Activated B cell treated with CpG ODN at 0.5 μM for 24 hours (primary cell): ENCODE measurements around the gene MOB3A. TPM values are rescaled to one million over a fixed set of nuclear protein-coding genes. Genes with fewer than 3 reads are reported as not detected.
A peak's percentile ranks its signal among the peaks of the same experiment; 100 is the strongest.

Experiments
- ATAC-seq: fragments of 200-7000 bp; cut with Tn5 transposase; one replicate; pipeline ENCODE4 v1.10.0; 2021; ENCODE audit warnings: low read depth, mild to moderate bottlenecking, moderate library complexity
- CTCF ChIA-PET: fragments of 350-600 bp; sonication (Branson Sonifier 250); formaldehyde crosslinking; loops from one replicate; lab custom pipeline; 2021; ENCODE audit warnings: antibody characterized with exemption; lab: Charles Lee
- POLR2A ChIA-PET: fragments of 350-600 bp; sonication (Branson Sonifier 250); formaldehyde crosslinking; loops from one replicate; lab custom pipeline; 2021; ENCODE audit warnings: antibody characterized with exemption; lab: Charles Lee
- DNase-seq: peaks from one replicate; pipeline ENCODE4 v3.0.0; 2022
- H3K27ac Mint-ChIP-seq: one replicate; pipeline ENCODE4 v1.8.0; 2020; ENCODE audit warnings: mixed read lengths
- H3K27me3 Mint-ChIP-seq: one replicate; pipeline ENCODE4 v1.8.0; 2021; ENCODE audit warnings: mixed read lengths
- H3K36me3 Mint-ChIP-seq: one replicate; pipeline ENCODE4 v1.8.0; 2021; ENCODE audit warnings: low read depth, mixed read lengths
- H3K4me1 Mint-ChIP-seq: one replicate; pipeline ENCODE4 v1.8.0; 2021; ENCODE audit warnings: mixed read lengths
- H3K4me3 Mint-ChIP-seq: one replicate; pipeline ENCODE4 v1.8.0; 2020; ENCODE audit warnings: mild to moderate bottlenecking, mixed read lengths
- H3K9me3 Mint-ChIP-seq: one replicate; pipeline ENCODE4 v1.8.0; 2020; ENCODE audit warnings: mixed read lengths
- intact Hi-C: fragments of 100-400 bp; cut with micrococcal nuclease; formaldehyde crosslinking; loops from one replicate; pipeline ENCODE4 v1.15.1; 2024
- total RNA-seq: library from RNA; stranded (reverse); gene quantifications from 2 replicates; pipeline ENCODE4 v1.2.3, GENCODE V29; 2022
- TF ChIP-seq, protein P1 (sequence below): fragments of 200-600 bp; IDR thresholded peaks from one replicate; pipeline ENCODE4 v1.8.0; 2022; ENCODE audit warnings: antibody characterized with exemption, mild to moderate bottlenecking

The MOB3A gene
- total RNA-seq, 1 donor from 2014 or later, result 189 TPM

DNA sequence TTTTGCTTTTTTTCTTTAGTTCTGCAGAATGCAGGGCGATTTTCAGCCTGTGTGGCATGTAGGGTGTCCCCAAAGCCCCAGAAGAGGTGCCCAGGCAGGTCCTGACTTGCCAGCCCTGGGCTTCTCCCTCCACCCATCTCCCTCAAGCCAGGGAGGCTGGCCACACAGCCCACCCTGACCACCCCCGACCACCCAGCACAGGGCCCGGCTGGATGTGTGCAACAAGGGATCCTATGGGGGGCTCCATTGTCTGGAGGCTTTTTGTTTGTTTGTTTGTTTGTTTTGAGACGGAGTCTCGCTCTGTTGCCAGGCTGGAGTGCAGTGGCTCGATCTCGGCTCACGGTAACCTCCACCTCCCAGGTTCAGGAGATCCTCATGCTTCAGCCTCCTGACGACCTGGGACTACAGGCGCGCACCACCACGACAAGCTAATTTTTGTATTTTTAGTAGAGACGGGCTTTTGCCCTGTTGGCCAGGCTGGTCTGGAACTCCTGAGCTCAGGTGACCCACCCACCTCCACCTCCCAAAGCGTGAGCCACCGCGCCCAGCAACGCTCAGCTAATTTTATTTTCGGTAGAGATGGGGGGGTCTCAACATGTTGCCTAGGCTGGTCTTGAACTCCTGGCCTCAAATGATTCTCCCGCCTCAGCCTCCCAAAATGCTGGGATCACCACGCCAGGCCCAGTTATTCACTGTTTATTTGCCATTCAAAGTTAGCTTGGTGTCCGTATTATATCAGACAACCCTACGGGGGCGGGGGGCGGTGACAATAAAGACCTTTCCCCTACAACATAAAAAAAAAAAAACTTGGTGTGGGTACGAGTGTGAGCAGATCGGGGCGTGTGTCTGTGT lies 37.3 kb downstream of the MOB3A start:
- no peak overlapping the region for H3K27ac Mint-ChIP-seq
- no peaks in the 10 kb centered on the region for H3K9me3 Mint-ChIP-seq
- H3K27me3 Mint-ChIP-seq, result no peaks in the 10 kb centered on the region
- intact Hi-C loops, result no loop called here
- ChIA-PET CTCF (interaction anchor here (1.2 kb wide), 2 partner anchors 11 to 38 kb away, joined by 3 read pairs; no protein-coding TSS in a partner anchor), POLR2A (interaction anchor here (0.7 to 59.1 kb wide), 3 partner anchors 21 to 842 kb away, joined by 3 to 2723 read pairs (median 490); partner anchors contain the start of genes IZUMO4, MOB3A and ZNF57)
- peaks cover 69% of the 10 kb centered on the region for H3K4me1 Mint-ChIP-seq
- peak overlapping the region; percentile 32 for H3K4me3 Mint-ChIP-seq
- DNase-seq, result no peak
- no peak for ATAC-seq
- H3K36me3 Mint-ChIP-seq, result no peaks in the 10 kb centered on the region
- TF ChIP-seq, protein P1, sequence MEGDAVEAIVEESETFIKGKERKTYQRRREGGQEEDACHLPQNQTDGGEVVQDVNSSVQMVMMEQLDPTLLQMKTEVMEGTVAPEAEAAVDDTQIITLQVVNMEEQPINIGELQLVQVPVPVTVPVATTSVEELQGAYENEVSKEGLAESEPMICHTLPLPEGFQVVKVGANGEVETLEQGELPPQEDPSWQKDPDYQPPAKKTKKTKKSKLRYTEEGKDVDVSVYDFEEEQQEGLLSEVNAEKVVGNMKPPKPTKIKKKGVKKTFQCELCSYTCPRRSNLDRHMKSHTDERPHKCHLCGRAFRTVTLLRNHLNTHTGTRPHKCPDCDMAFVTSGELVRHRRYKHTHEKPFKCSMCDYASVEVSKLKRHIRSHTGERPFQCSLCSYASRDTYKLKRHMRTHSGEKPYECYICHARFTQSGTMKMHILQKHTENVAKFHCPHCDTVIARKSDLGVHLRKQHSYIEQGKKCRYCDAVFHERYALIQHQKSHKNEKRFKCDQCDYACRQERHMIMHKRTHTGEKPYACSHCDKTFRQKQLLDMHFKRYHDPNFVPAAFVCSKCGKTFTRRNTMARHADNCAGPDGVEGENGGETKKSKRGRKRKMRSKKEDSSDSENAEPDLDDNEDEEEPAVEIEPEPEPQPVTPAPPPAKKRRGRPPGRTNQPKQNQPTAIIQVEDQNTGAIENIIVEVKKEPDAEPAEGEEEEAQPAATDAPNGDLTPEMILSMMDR, result no peak

DNA sequence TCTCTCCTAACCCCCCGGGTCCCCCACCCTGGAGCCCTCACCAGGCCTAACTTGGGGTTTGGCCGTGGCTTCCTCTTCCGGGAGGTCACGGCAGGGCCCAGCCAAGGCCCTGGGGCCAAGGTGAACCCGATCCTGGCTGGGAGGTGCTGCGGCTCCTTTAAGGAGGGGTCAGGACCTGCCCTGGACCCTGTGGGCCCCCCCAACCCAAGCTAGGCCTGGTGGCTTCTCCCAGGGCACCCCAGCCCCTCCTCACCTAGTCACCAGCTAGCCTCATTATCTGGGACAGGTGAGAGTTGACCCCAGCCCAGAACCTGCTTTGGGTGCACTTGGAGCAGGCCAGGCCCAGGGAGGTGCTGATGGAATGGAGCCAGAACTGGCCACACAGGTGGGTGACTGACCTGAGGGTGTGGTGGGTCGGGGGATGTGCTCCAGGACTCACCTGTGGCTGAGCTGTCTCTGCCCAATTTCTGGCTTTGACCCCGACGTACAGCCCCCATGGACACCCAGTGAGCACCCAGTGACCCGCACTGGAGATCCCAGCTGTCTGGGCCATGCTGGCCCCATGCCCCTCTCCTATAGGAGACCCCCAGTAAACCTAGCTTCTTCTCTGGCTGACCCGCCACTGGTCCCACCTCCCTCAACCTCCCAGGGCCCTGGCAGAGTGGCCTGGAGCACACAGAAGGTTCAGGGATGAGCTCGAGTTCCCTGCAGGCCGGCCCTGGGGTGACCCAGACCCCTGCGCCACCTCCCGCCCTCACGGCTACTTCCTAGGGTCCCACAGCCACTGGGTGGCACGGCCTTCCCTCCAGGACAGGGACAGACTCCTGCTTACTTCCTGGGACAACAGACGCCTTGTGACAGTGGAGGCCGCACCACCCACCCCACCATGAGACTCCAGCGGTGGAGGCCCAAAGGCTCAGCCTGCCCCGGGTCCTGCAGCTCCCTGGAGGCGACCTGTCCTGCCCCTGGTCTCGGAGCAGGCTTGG lies 38.3 kb downstream of the MOB3A start:
- CTCF ChIA-PET, result interaction anchor here (1.2 to 1.5 kb wide), 3 partner anchors 12 to 39 kb away, joined by 3 read pairs; no protein-coding TSS in a partner anchor
- H3K4me1 Mint-ChIP-seq, result peaks cover 72% of the 10 kb centered on the region
- ATAC-seq (no peak), DNase-seq (no peak)
- POLR2A ChIA-PET, result interaction anchor here (21.6 to 59.1 kb wide), 2 partner anchors 20 to 25 kb away, joined by 490 to 2723 read pairs; partner anchors contain the start of genes IZUMO4 and MOB3A
- H3K9me3 Mint-ChIP-seq, result no peaks in the 10 kb centered on the region
- H3K27ac Mint-ChIP-seq, result peak overlapping the region; percentile 59
- intact Hi-C loops, result no loop called here
- TF ChIP-seq, protein P1, result no peak
- H3K4me3 Mint-ChIP-seq, result no peak overlapping the region
- H3K27me3 Mint-ChIP-seq, result no peaks in the 10 kb centered on the region
- no peaks in the 10 kb centered on the region for H3K36me3 Mint-ChIP-seq

DNA sequence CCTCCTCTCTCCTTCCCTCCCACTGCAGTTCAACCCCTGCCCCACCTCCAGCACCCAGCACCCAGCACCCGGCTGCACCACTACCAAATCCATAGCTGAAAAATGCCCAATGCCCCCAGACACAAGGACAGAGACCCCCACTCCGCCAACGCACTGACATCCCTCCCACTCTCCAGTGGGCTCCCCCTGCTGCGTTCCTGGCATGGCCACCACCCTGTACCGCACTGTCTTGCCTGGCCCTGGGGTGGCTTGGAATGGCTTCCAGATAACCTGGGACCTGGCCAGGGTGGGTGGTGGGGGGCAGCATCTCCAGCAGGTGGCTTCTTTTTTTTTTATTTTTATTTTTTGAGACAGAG lies 39.3 kb downstream of the MOB3A start:
- CTCF ChIA-PET, result interaction anchor here (1.5 kb wide), 1 partner anchor 38 kb away, joined by 3 read pairs; no protein-coding TSS in a partner anchor
- ATAC-seq, result no peak

GRCh38 chr19:2055931-2056836 lies 39.9 kb downstream of the MOB3A start:
- peaks cover 76% of the 10 kb centered on the region for H3K4me1 Mint-ChIP-seq
- H3K27ac Mint-ChIP-seq, result peak overlapping the region; percentile 92
- H3K9me3 Mint-ChIP-seq, result no peaks in the 10 kb centered on the region
- H3K4me3 Mint-ChIP-seq, result peak overlapping the region; percentile 71
- DNase-seq, result no peak
- ATAC-seq, result no peak
- peaks cover under 1% of the 10 kb centered on the region for H3K36me3 Mint-ChIP-seq
- TF ChIP-seq, protein P1, result no peak
- CTCF ChIA-PET, result no interaction called here
- POLR2A ChIA-PET, result interaction anchor here (21.6 to 59.1 kb wide), 2 partner anchors 18 to 26 kb away, joined by 490 to 2723 read pairs; partner anchors contain the start of genes IZUMO4 and MOB3A
- intact Hi-C loops, result no loop called here
- H3K27me3 Mint-ChIP-seq, result no peaks in the 10 kb centered on the region

More for the DNA sequence above, 39.3 kb downstream of the MOB3A start:
- Mint-ChIP-seq H3K27ac (peak overlapping the region; percentile 59), H3K9me3 (no peaks in the 10 kb centered on the region), H3K36me3 (no peaks in the 10 kb centered on the region), H3K4me1 (peaks cover 73% of the 10 kb centered on the region), H3K27me3 (no peaks in the 10 kb centered on the region), H3K4me3 (no peak overlapping the region)
- intact Hi-C loops, result no loop called here
- POLR2A ChIA-PET, result interaction anchor here (21.6 to 59.1 kb wide), 2 partner anchors 19 to 26 kb away, joined by 490 to 2723 read pairs; partner anchors contain the start of genes IZUMO4 and MOB3A
- DNase-seq, result no peak
- TF ChIP-seq, protein P1, result no peak
